DND-41 (cell line): ENCODE results near the gene CTNNA3.

ENCODE experiments used
- ATAC-seq: fragments of 200-7000 bp; cut with Tn5 transposase; 3 replicates; pipeline ENCODE4 v1.9.1; 2021; ENCODE audit warnings: low read depth; ENCODE audit not compliant: insufficient read depth
- DNase-seq: peaks from one replicate; pipeline ENCODE4 v3.0.0-alpha.2; 2020
- H2AFZ ChIP-seq: 2 replicates; pipeline ENCODE4 v1.6.0; 2012; ENCODE audit warnings: low read depth, low read length
- H3K27ac ChIP-seq: 2 replicates; pipeline ENCODE4 v1.5.1; 2012; ENCODE audit warnings: low read length, inconsistent platforms
- H3K27me3 ChIP-seq: fragments of 200-600 bp; sonication (generic); 2 replicates; pipeline ENCODE4 v1.6.0; 2012; ENCODE audit warnings: low read length, mild to moderate bottlenecking, inconsistent platforms; ENCODE audit not compliant: insufficient read depth, poor library complexity
- H3K36me3 ChIP-seq: 2 replicates; pipeline ENCODE4 v1.5.1; 2012; ENCODE audit warnings: low read length, inconsistent platforms; ENCODE audit not compliant: insufficient read depth
- H3K4me1 ChIP-seq: 2 replicates; pipeline ENCODE4 v1.5.1; 2012; ENCODE audit warnings: mild to moderate bottlenecking, low read length; ENCODE audit not compliant: insufficient read depth
- H3K4me2 ChIP-seq: 2 replicates; pipeline ENCODE4 v1.6.0; 2012; ENCODE audit warnings: mild to moderate bottlenecking, moderate library complexity, low read length, inconsistent platforms; ENCODE audit not compliant: insufficient read depth
- H3K4me3 ChIP-seq, 2 experiments: fragments of 200-600 bp in 1 of 2; shearing (Covaris generic) in 1 of 2; 2 replicates each; pipeline ENCODE4 v1.5.1; 2012 to 2016; ENCODE audit warnings: inconsistent platforms in 2 of 2, low read length in 2 of 2, mild to moderate bottlenecking in 2 of 2, low read depth in 1 of 2, moderate library complexity in 1 of 2
- H3K79me2 ChIP-seq: 2 replicates; pipeline ENCODE4 v1.6.0; 2012; ENCODE audit warnings: low read length, inconsistent platforms; ENCODE audit not compliant: insufficient read depth
- H3K9ac ChIP-seq: 2 replicates; pipeline ENCODE4 v1.6.0; 2012; ENCODE audit warnings: low read depth, mild to moderate bottlenecking, inconsistent platforms, low read length, moderate library complexity
- H3K9me3 ChIP-seq: 2 replicates; pipeline ENCODE4 v1.5.1; 2012; ENCODE audit warnings: low read length, moderate library complexity, mild to moderate bottlenecking, inconsistent platforms; ENCODE audit not compliant: insufficient read depth, severe bottlenecking
- H4K20me1 ChIP-seq: 2 replicates; pipeline ENCODE4 v1.6.0; 2012; ENCODE audit warnings: low read length; ENCODE audit not compliant: insufficient read depth
- CTCF ChIP-seq: IDR thresholded peaks from 2 replicates; pipeline ENCODE4 v1.5.1; 2012; ENCODE audit warnings: borderline replicate concordance, low read length, moderate library complexity, mild to moderate bottlenecking; ENCODE audit not compliant: poor library complexity, severe bottlenecking; ENCODE audit errors: extremely low read depth
- EZH2 ChIP-seq: IDR thresholded peaks from 3 replicates; pipeline ENCODE4 v1.6.1; 2012; ENCODE audit warnings: borderline replicate concordance, low read depth, mild to moderate bottlenecking, moderate library complexity, low read length, inconsistent platforms; ENCODE audit not compliant: severe bottlenecking

The CTNNA3 gene

GRCh38 chr10:66996996-66997395, 699.0 kb downstream of the CTNNA3 start:
- no peak for ATAC-seq
- TF ChIP-seq CTCF (no peak), EZH2 (no peak)

GRCh38 chr10:66990143-66990830, 705.7 kb downstream of the CTNNA3 start:
- no peak overlapping the region for H3K9ac ChIP-seq
- no peaks in the 10 kb centered on the region for H3K4me1 ChIP-seq
- DNase-seq = no peak
- no peak overlapping the region for H3K4me3 ChIP-seq
- H3K36me3 ChIP-seq = no peaks in the 10 kb centered on the region
- H3K27ac ChIP-seq = no peak overlapping the region
- no peak overlapping the region for H2AFZ ChIP-seq
- no peaks in the 10 kb centered on the region for H3K27me3 ChIP-seq
- H3K9me3 ChIP-seq = no peaks in the 10 kb centered on the region
- no peaks in the 10 kb centered on the region for H3K79me2 ChIP-seq
- no peaks in the 10 kb centered on the region for H4K20me1 ChIP-seq
- no peak for ATAC-seq
- H3K4me2 ChIP-seq = no peak overlapping the region
- no peak for TF ChIP-seq EZH2
- no peak for TF ChIP-seq CTCF

More at GRCh38 chr10:66996996-66997395, 699.0 kb downstream of the CTNNA3 start:
- H3K9me3 ChIP-seq = no peaks in the 10 kb centered on the region
- no peaks in the 10 kb centered on the region for H3K4me1 ChIP-seq
- no peak overlapping the region for H3K9ac ChIP-seq
- no peaks in the 10 kb centered on the region for H3K36me3 ChIP-seq
- H3K4me2 ChIP-seq = no peak overlapping the region
- no peaks in the 10 kb centered on the region for H3K27me3 ChIP-seq
- no peaks in the 10 kb centered on the region for H4K20me1 ChIP-seq
- no peak for DNase-seq
- H3K4me3 ChIP-seq = no peak overlapping the region
- no peaks in the 10 kb centered on the region for H3K79me2 ChIP-seq
- no peak overlapping the region for H2AFZ ChIP-seq
- no peak overlapping the region for H3K27ac ChIP-seq

- ATAC-seq = no peak
- Histone ChIP-seq H3K27me3 (no peaks in the 10 kb centered on the region), H3K4me2 (no peak overlapping the region), H3K79me2 (no peaks in the 10 kb centered on the region), H3K9me3 (no peaks in the 10 kb centered on the region), H3K9ac (no peak overlapping the region), H4K20me1 (no peaks in the 10 kb centered on the region), H3K27ac (no peak overlapping the region), H3K4me3 (no peak overlapping the region), H2AFZ (no peak overlapping the region), H3K4me1 (no peaks in the 10 kb centered on the region), H3K36me3 (no peaks in the 10 kb centered on the region)
- TF ChIP-seq CTCF = no peak
- no peak for DNase-seq
Observed at GRCh38 chr10:66983475-66983818, 712.5 kb downstream of the CTNNA3 start.
